GM12801 (cell line): Measurements from ENCODE around the gene TMEM127.

Source experiments
- TF ChIP-seq, protein P1 (sequence below): IDR thresholded peaks from one replicate; pipeline ENCODE4 v1.5.1; 2011; ENCODE audit warnings: control low read depth; ENCODE audit not compliant: insufficient read length; ENCODE audit errors: extremely low read depth

Gene TMEM127

GRCh38 chr2:96265840-96266679 is at the start of gene TMEM127, which contains the start of gene CIAO1:
TSS of gene TMEM127 (minus strand) at chr2:96265997. CDS start at chr2:96265381, 616 bp downstream.
TSS of gene CIAO1 (plus strand) at chr2:96266225. CDS start at chr2:96266351, 126 bp downstream.
- TF ChIP-seq, protein P1, sequence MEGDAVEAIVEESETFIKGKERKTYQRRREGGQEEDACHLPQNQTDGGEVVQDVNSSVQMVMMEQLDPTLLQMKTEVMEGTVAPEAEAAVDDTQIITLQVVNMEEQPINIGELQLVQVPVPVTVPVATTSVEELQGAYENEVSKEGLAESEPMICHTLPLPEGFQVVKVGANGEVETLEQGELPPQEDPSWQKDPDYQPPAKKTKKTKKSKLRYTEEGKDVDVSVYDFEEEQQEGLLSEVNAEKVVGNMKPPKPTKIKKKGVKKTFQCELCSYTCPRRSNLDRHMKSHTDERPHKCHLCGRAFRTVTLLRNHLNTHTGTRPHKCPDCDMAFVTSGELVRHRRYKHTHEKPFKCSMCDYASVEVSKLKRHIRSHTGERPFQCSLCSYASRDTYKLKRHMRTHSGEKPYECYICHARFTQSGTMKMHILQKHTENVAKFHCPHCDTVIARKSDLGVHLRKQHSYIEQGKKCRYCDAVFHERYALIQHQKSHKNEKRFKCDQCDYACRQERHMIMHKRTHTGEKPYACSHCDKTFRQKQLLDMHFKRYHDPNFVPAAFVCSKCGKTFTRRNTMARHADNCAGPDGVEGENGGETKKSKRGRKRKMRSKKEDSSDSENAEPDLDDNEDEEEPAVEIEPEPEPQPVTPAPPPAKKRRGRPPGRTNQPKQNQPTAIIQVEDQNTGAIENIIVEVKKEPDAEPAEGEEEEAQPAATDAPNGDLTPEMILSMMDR: no peak

GRCh38 chr2:96315005-96315399 is 49.2 kb upstream of the TMEM127 start:
- TF ChIP-seq, protein P1: no peak

DNA sequence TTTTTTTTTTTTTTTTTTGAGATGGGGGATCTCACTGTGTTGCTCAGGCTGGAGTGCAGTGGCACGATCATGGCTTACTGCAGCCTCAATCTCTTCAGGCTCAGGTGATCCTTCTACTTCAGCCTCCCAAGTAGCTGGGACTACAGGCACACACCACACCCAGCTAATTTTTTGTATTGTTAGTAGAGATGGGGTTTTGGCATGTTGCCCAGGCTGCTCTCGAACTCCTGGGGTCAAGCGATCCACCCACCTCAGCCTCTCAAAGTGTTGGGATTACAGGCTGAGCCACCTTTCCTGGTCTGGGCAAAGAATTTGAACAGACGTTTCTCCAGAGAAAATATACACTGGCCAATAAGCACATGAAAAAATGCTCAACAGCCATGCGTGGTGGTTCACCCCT is 42.5 kb upstream of the TMEM127 start:
- TF ChIP-seq, protein P1: no peak

GRCh38 chr2:96306370-96306769 is 40.6 kb upstream of the TMEM127 start:
- TF ChIP-seq, protein P1: no peak

- TF ChIP-seq, protein P1: no peak
These were observed 40.1 kb upstream of the TMEM127 start for GRCh38 chr2:96305979-96306308.

GRCh38 chr2:96305091-96305978 is 39.5 kb upstream of the TMEM127 start, which contains the start of gene SNRNP200:
TSS of gene SNRNP200 (minus strand) at chr2:96305546. CDS start at chr2:96305437, 109 bp downstream.
- TF ChIP-seq, protein P1: no peak

DNA sequence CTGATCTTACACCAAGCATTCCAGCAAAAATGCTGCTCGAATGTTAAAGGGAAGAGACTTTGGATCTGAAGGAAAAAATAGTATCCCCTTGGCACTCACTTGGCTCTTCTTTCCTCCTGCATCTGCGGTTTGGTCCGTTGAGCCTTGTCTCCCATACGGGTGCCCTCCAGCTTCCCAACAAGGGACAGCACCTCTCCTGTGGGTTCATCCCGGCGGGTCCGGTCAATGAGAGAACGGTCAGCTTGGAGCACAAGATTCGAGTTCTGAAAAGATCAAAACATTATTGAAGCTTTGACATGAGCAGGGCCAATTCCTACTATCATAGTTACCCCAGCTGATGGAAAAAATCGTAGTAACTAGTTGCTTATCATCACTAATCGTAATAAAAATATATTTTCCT is 38.8 kb upstream of the TMEM127 start:
- TF ChIP-seq, protein P1: no peak
